ENCODE results near the gene MICALL2. TPM values are rescaled to one million over a fixed set of nuclear protein-coding genes. Genes with fewer than 3 reads are reported as not detected.

Gene MICALL2
- polyA plus RNA-seq, 5 donors, result 6.9 to 19.1 (median 12.1) TPM

- no peak for DNase-seq
These were observed 35.2 kb upstream of the MICALL2 start for GRCh38 chr7:1494447-1494846.

DNA sequence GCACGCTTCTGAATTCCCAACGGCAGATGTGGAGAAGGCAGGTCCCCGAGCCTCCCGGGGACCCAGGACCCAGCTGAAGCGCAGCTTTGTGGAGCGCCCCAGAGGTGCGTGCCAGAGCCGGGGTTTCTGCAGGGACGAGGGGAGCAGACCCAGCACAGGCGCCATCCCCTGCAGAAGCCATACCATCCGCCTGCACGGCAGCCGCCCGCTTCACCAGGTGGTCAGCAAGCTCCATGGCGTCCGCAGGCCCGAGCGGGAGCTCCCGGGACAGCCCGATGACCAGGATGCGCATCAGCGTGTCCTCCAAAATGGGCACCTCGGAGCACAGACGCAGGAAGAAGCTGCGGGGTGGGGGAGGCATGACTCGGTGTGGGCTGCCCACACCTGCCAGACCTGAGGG, 34.3 kb upstream of the MICALL2 start:
- DNase-seq, result no peak

GRCh38 chr7:1493129-1493528, 33.9 kb upstream of the MICALL2 start:
- no peak for DNase-seq

DNA sequence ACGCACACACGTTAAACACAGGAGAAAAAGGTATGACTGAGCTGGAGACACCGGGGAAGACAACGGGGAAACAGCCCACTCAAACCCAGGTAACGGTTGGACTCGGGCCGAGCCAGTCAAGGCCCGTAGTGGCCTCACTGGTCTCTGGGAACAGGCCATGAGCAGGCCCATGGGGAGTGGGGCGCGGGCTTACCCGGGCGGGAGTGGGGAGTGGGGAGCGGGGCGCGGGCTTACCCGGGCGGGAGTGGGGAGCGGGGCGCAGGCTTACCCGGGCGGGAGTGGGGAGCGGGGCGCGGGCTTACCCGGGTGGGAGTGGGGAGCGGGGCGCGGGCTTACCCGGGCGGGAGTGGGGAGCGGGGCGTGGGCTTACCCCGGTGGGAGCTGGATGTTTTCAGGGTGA, 33.4 kb upstream of the MICALL2 start:
- DNase-seq, result no peak

- DNase-seq, result no peak
These were observed 33.0 kb upstream of the MICALL2 start for GRCh38 chr7:1492221-1492620.

DNA sequence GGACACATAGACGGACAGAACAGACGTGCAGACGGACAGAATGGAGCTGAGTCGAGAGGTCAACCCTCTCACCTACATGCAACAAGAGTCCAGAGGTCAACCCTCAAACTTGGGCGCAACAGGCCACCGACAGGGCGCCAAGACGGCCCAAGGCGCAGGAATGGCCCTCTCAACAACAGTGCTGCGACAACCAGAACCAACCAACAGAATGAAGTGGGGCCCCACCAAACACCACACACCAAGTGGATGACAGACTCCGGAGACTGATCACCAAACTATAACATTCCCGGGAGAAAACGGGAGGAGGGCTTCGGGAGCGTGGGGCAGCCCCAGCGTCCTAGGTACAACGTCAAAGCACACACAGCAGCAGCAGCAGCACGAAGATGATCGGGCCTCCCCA, 31.6 kb upstream of the MICALL2 start:
- DNase-seq, result no peak

- no peak for DNase-seq
These were observed 30.1 kb upstream of the MICALL2 start for GRCh38 chr7:1489336-1489735.

DNA sequence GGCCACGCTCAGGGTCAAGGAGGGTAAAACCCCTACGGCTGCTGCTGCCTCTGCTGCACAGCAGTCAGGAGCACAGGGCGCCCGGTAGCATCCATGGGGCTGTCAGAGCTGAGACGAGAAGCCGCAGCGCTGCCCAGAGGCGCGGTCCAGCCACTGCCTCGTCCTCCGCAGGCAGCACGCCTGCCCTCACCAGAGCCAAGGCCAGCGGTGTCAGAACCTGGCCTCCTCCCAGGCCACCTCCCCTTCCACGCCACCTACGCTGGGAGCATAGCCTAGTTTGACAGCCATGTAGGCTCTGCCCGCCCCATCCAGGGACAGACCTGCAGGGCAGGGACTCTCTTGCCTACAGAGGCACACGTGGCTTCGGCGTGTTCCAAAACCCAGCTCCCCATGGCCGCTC, 28.7 kb upstream of the MICALL2 start:
- no peak for DNase-seq

DNA sequence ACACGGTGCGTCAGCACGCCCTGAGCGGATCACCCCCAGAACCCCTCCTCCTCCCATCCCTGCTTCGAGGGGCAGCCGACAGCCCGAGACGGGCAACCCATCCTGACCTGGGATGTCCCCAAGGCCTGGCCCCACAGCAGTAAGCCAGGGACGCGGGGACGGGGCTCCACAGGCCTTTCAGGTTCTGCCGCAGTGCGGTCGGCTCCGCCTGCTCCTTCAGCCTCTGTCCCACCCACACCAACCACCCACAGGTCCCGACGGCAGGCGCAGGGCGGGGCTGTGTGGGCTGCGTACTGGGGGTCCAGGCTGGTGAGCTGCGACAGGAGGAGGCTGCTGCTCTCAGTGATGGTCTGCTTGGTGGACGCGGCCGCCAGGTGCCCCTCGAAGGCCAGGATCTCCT, 28.2 kb upstream of the MICALL2 start:
- DNase-seq, result no peak

DNA sequence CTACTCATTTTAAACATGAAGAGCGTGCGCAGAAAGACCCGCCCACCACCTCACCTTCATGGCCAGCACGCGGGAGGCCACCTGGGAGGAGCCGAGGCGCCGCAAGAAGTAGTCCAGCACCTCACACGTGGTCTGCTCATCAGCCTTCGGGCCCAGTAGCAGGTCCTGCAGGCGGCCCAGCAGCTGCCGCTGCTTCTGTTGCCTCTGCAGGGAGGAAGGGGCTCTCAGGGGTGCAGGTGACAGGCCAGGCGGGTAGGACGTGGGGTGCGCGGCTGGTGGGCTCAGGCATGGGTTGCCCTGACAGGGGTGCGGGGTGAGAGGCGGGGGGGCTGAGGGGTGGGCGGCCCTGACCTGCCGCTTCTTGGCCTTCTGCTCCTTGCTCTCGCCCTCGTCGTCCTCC, 27.3 kb upstream of the MICALL2 start:
- no peak for DNase-seq

GRCh38 chr7:1485156-1485555, 25.9 kb upstream of the MICALL2 start:
- no peak for DNase-seq

DNA sequence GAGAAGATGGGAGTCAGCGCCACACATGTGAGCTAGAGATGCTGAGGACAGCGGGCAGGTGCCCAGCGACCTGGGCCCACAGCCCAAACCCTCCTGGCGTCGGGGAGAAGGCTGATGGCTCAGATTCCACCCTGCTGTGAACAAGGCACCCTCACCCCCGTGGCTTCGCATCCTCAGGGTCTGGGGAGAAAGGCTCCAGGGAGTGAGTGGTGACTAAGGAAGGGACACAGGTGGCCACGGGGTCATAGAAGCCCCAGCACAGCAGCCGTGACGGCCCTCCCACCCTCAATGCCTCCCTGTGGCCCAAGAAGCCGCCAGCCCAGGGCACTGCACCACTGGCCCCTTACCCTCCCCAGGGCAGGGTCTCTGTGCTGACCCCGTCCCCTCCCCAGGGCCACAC, 25.3 kb upstream of the MICALL2 start:
- DNase-seq, result no peak

GRCh38 chr7:1483536-1484505, 24.6 kb upstream of the MICALL2 start:
- no peak for DNase-seq

GRCh38 chr7:1483079-1483478, 23.8 kb upstream of the MICALL2 start:
- no peak for DNase-seq

- no peak for DNase-seq
These were observed 22.0 kb upstream of the MICALL2 start for GRCh38 chr7:1481300-1481699.

DNA sequence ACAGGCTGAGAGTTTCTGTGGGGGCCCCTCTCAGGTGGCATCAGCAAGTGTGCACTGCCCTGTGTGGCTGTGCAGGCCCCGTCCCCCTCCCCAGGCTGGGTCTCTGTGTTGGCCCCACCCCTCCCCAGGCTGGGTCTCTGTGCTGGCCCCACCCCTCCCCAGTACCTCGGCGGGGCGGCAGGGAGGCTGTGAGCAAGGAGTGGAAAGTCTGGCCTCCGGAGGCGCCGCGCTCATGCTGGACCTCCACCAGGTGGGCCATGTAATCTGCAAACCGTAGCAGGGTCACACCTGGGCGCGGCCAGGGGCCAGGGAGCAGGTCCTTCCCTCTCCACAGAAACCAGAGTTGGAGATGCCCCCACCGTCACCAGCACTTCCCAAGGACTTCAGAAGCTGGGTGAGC, 21.4 kb upstream of the MICALL2 start:
- DNase-seq, result no peak

DNA sequence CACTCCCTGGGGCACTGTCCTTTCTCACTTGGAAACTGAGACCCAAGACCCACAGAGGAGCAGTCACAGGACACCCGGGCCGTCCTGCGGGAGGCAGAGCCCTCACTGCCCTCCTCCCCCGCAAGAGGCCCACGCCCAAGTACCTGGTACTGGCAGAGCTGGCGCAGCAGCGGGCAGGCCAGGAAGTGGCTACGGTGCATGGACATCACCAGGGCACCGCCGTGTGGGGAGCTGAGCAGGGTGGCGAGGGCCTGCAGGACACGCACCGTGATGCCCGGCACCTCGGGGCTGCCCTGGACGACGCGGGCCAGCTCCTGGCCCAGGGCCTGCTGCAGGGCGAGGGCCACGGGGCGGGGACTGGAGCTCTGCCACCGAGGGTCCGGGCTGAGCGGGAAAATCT, 20.0 kb upstream of the MICALL2 start:
- DNase-seq, result no peak

DNA sequence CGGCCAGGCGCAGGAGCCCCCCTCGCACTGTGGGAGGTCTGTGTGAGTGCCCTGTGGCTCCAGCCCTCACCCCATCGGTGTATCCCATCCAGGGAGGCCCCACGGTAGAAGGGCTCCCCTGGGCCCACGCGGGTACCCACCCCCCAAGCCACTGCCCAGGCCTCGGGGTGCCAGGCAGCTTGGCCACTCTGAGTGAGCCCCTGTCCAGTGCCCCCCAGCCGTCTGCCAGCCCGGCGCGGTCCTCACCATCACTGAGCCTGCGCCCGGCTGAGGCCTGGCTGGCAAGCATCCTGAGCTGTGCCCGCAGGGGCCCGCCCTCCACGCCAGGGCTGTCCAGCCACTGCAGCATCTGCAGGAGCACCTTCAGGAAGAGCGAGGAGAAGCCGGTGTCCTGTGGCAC, 19.2 kb upstream of the MICALL2 start:
- DNase-seq, result no peak

- DNase-seq, result no peak
These were observed 17.6 kb upstream of the MICALL2 start for GRCh38 chr7:1476859-1477258.

DNA sequence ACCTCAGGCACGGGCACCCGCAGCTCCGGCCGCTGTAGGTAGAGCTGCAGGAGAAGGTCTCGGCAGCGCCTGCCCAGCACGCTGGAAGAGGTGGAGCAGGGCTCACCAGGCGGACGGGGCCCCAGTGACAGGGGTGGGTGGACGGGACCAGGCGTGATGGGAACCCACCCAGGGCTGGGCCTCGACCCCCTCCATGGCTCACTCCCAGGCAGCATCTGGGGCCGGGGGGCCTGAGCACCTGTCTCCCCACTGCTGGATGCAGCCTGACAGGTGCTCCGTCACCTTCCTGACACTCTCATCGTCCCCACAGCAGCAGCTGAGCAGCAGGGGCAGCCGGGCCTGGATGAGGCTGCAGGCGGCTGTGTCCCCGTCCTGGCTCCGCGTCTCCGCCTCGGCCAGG, 16.7 kb upstream of the MICALL2 start:
- no peak for DNase-seq

DNA sequence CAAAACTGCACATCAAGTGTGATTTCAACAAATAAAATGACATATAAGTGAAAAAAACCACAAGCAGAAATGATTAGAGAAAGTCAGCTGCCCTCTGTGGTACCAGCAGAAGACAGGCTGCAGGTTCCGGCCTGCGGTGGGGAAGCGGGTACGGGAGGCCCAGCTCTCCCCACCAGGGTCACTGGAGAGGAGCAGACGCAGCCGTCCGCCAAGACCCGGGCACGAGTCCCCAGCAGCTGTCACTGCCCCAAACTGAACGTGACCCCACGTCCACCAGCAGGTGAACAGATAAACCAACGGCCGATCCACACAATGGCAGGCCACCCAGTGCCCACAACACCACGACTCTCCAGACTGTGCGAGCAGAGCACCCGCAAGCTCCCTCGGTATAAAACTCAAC, 16.1 kb upstream of the MICALL2 start:
- no peak for DNase-seq

DNA sequence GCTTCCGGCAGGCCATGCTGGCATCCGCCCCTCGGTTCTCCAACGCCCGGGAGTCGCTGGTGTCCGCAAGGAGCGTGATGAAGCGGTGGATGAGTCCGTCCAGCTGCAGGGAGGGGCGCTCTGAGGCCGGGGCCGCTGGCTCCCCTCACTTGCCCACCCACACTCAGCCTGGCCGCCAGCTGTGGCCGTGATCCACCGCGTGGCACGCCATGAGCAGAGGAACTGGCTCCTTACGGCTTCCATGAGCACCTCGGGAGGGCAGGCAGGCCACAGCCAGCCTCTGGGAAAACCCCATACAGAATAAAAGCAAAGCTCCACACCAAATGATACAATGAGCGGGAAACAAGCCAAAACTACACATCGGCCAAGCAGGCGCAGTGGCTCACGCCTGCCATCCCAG, 15.5 kb upstream of the MICALL2 start:
- peak; percentile 22 to 39 for DNase-seq

- peak; percentile 71 to 80 for DNase-seq
These were observed 14.7 kb upstream of the MICALL2 start for GRCh38 chr7:1473864-1474512.

All from right lung (tissue), 5 donors.